Measurements from ENCODE around the gene SMIM11.
"Not testable (repeated sequence)": the region's sequence is repeated elsewhere in the genome, so short reads cannot be mapped to it uniquely, and the experiment has no call there.

Gene SMIM11

DNA sequence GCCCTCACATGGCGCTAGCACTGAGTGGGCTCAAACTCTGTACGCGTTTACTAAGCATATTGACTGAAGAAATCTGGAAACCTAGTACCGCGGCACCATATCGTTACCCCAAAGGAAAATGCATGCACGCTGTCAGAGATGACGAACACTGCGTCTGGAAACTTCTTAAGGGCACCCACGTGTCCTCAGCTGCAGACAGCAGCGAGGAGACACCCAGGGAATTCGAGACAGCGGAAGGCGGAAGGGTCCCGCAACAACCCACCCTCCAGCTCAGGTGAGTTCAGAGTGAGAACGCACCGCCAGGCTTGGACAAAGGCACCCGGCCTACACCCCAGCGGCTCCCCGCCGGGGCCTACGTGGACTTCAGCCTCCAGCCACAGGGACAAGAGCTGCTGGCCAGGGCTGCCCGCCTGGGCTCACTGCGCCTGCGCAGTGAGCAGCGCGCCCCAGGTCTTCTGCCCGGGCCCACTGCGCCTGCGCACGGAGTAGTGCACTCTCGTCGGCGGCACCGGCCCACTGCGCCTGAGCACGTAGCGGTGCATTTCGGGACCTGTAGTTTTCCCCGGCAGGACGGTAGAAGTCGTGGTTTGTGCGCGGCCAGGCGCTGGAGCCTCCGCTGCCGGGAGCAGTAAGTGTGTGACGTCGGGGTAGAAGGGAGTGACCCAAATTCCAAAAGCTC lies at the start of gene SMIM11:
Gene SMIM11, plus strand, starts transcription at position 568 of the 679 bp plus-strand sequence. CDS start 3,998 bp downstream, outside the sequence.
- DNase-seq (ENCODE audit: low read depth); in situ Hi-C loops (cut with HindIII; ENCODE audit: low sequenced_read_pairs); H3K4me3 ChIP-seq (ENCODE audit: low read depth, low read length): not testable (repeated sequence)

GRCh38 chr21:34330055-34330454 lies 45.3 kb upstream of the SMIM11 start:
- H3K4me3 ChIP-seq (ENCODE audit: low read depth, low read length) = no peak overlapping the region
- no peak for DNase-seq (ENCODE audit: low read depth)
- in situ Hi-C loops (cut with HindIII; ENCODE audit: low sequenced_read_pairs) = no loop called here
- TF ChIP-seq CTCF (IDR thresholded peaks at IDR 0.05; ENCODE audit: low read depth, low read length, missing control alignments) = no peak

DNA sequence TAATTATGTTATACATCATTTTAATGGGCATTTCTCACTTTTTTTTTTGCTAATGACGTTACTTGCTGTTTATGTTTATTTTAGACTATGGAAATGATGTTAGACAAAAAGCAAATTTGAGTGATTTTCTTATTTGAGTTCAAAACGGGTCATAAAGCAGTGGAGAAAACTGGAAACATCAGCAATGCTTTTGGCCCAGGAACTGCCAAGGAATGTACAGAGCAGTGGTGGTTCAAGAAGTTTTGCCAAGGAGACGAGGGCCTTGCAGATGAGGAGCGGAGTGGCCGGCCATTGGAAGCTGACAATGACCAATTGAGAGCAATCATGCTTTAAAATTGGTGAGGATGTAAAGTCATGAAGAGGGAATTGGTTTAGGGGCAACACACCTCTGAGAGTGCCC lies 43.6 kb upstream of the SMIM11 start:
- H3K4me3 ChIP-seq (ENCODE audit: low read depth, low read length) = no peak overlapping the region
- in situ Hi-C loops (cut with HindIII; ENCODE audit: low sequenced_read_pairs) = no loop called here
- DNase-seq (ENCODE audit: low read depth) = no peak
- TF ChIP-seq CTCF (IDR thresholded peaks at IDR 0.05; ENCODE audit: low read depth, low read length, missing control alignments) = no peak

DNA sequence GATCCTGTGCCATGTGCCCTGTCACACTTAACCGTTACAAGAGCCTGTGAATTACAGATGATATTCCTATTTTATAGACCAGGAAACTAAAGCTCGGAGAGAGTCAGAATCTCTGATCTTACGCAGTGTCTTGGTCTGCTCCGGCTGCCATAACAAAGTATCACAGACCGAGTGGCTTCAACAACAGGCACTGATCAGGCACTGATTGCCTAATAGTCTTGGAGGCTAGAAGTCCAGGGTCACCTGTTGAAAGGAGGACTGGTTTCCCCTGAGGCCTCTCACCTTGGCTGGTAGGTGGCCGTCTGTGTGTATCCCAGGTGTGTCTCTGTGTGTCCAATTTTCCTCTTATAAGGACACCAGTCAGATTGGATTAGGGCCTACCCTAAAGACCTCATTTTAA lies 43.0 kb upstream of the SMIM11 start:
- TF ChIP-seq CTCF (IDR thresholded peaks at IDR 0.05; ENCODE audit: low read depth, low read length, missing control alignments) = no peak
- DNase-seq (ENCODE audit: low read depth) = no peak
- in situ Hi-C loops (cut with HindIII; ENCODE audit: low sequenced_read_pairs) = no loop called here

DNA sequence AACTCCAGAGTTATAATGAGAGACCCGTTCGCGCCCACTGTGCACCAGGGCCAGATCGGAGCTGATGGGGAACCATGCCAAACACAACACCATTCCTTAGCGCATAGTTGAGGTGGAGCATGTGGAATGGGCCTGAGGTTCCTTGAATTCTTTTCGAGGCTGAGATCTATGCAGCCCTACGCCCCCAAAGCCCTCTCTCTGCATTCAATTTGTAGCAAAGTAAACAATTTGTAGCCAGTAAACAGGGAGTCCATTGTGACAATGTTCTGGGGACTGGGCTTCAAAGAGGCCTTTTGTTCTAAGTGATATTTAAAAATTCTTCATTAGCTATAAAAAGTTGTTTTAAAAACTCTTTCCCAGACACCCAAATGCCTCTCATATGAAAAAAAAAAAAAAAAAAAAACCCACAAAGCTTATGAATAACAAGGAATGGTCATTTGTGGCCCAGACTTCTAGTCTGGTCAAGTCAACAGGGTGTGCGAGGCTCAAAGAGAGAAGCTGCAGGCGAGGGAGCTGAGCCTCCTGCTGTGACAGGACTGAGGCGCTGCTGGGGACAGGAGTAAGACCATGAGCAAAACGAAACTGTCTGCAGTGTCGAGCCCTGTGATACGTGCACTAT lies 42.1 kb upstream of the SMIM11 start:
- no peak for TF ChIP-seq CTCF (IDR thresholded peaks at IDR 0.05; ENCODE audit: low read depth, low read length, missing control alignments)
- in situ Hi-C loops (cut with HindIII; ENCODE audit: low sequenced_read_pairs) = no loop called here
- H3K4me3 ChIP-seq (ENCODE audit: low read depth, low read length) = no peak overlapping the region
- peak; percentile 53 for DNase-seq (ENCODE audit: low read depth)

More for the DNA sequence above, 43.0 kb upstream of the SMIM11 start:
- H3K4me3 ChIP-seq (ENCODE audit: low read depth, low read length) = no peak overlapping the region

- H3K4me3 ChIP-seq (ENCODE audit: low read depth, low read length) = no peak overlapping the region
- no peak for DNase-seq (ENCODE audit: low read depth)
- TF ChIP-seq CTCF (IDR thresholded peaks at IDR 0.05; ENCODE audit: low read depth, low read length, missing control alignments) = no peak
- in situ Hi-C loops (cut with HindIII; ENCODE audit: low sequenced_read_pairs) = no loop called here
These were observed 40.0 kb upstream of the SMIM11 start for GRCh38 chr21:34335316-34335715.

DNA sequence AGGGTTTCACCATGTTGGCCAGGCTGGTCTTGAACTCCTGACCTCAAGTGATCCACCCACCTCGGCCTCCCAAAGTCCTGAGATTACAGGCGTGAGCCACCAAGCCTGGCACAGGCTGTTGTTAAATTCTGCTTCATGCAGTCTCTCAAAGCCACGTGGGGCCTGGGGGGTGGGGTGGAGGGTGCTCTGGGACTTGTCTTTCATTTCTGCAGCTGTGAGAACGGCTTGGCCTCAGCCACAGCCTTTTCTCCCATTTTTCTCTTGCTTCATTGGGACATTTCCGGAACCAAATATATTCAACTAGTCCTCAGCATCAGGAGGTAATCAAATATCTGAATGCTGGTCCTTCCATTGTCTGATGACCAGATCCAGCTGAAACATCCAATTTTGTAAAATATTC lies 39.1 kb upstream of the SMIM11 start:
- no peak overlapping the region for H3K4me3 ChIP-seq (ENCODE audit: low read depth, low read length)
- no peak for TF ChIP-seq CTCF (IDR thresholded peaks at IDR 0.05; ENCODE audit: low read depth, low read length, missing control alignments)
- in situ Hi-C loops (cut with HindIII; ENCODE audit: low sequenced_read_pairs) = no loop called here
- no peak for DNase-seq (ENCODE audit: low read depth)

Data from astrocyte of the cerebellum (primary cell).